ENCODE data around the gene TMEM170A. TPM values are rescaled to one million over a fixed set of nuclear protein-coding genes. Genes with fewer than 3 reads are reported as not detected.

Gene TMEM170A
- total and polyA plus RNA-seq, 2 experiments from 2014 or later, result 31.0 to 68.5 TPM

DNA sequence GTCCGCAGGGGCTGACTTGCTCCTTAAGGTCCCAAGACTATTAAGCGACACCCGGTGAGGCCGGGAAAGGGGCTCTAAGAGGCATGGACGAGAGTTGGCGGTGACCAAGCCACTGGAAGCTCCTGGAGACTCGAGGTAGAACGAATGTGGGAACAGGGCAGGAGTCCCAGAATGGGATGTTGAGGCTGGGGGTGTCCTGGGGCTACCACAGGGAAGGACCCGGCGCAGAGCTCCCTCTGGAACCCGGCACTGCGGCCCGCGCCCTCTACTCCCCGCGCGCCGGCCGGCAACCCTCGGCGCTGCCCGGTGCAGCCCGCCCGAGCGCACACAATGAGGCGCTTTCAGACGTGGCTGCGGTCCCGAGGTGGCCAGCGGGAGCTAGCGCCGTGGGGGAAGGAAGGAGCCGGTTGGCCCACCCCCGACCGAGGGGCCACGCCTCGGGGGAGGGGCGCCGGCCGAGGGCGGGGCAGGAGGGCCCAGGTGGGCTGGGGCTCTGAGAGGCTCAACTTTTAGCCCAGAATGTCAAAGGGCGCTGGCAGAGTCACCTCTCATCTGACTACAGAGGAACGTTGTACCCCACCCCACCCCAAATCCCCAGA, 30.7 kb upstream of the TMEM170A start, which contains the start of gene CHST6:
TSS of gene CHST6 (minus strand) at position 366 of the 599 bp plus-strand sequence. CDS start 15,613 bp downstream, outside the sequence.
- H3K27ac Mint-ChIP-seq, result 0 out of 2 replicates have a peak within 1 kb of the TSS, but pooled peaks have one; percentile 31
- Histone ChIP-seq H2AFZ (peak within 1 kb of the TSS; percentile 96), H3K4me2 (peak within 1 kb of the TSS; percentile 99), H3K27me3 (ENCODE audit: insufficient read depth) (peaks cover 13% of the 10 kb centered on the region), H3K36me3 (ENCODE audit: insufficient read depth) (no peaks in the 10 kb centered on the region), H3K27ac (ENCODE audit: low read depth) (0 out of 2 replicates have a peak within 1 kb of the TSS, but pooled peaks have one; percentile 32), H3K9me2 (ENCODE audit: insufficient read depth) (no peaks in the 10 kb centered on the region), H4K20me1 (replicated peaks; ENCODE audit: insufficient read depth) (no peaks in the 10 kb centered on the region; the same call in 1 of the 2 replicates), H3F3A (replicated peaks; ENCODE audit: low read depth) (peaks cover 19% of the 10 kb centered on the region), H3K4me1 (ENCODE audit: insufficient read depth) (peaks cover 10% of the 10 kb centered on the region; the same call in 1 of the 2 replicates), H3K4me3 (peak within 1 kb of the TSS; percentile 95), H3K79me2 (replicated peaks; ENCODE audit: insufficient read depth) (peaks cover 5% of the 10 kb centered on the region; the same call in 1 of the 2 replicates)
- H3K4me3 Mint-ChIP-seq, result peak within 1 kb of the TSS; percentile 94
- DNase-seq (ENCODE audit: low spot score) (peak; percentile 91), ATAC-seq (peak; percentile 91)
- H3K4me1 Mint-ChIP-seq, result peaks cover 8% of the 10 kb centered on the region; the same call in 1 of the 3 replicates
- H3K27me3 Mint-ChIP-seq (ENCODE audit: insufficient read depth, low read depth, poor library complexity), result peaks cover 6% of the 10 kb centered on the region
- no peaks in the 10 kb centered on the region for H3K36me3 Mint-ChIP-seq (ENCODE audit: low read depth)
- H3K9me3 Mint-ChIP-seq, result no peaks in the 10 kb centered on the region
- peak; percentile 97 for TF ChIP-seq POLR2AphosphoS5 (IDR thresholded peaks at IDR 0.05; ENCODE audit: low read depth)
- no peak for TF ChIP-seq STAT1 (IDR thresholded peaks at IDR 0.05; ENCODE audit: unreplicated experiment)
- TF ChIP-seq ZNF114 (CRISPR knock-in tag; IDR thresholded peaks at IDR 0.05), result no peak
- TF ChIP-seq EZH2phosphoT487 (IDR thresholded peaks at IDR 0.05; ENCODE audit: unreplicated experiment), result no peak

GRCh38 chr16:75494661-75495075, 30.2 kb upstream of the TMEM170A start:
- peaks cover 6% of the 10 kb centered on the region for H3K27me3 Mint-ChIP-seq (ENCODE audit: insufficient read depth, low read depth, poor library complexity)
- DNase-seq (ENCODE audit: low spot score), result peak; percentile 62
- H3K27ac Mint-ChIP-seq, result 0 out of 2 replicates have a peak overlapping the region, but pooled peaks have one; percentile 31
- Histone ChIP-seq H3K27me3 (ENCODE audit: insufficient read depth) (peaks cover 13% of the 10 kb centered on the region), H3K4me1 (ENCODE audit: insufficient read depth) (peaks cover 10% of the 10 kb centered on the region; the same call in 1 of the 2 replicates), H3K27ac (ENCODE audit: low read depth) (no peak overlapping the region), H2AFZ (peak overlapping the region; percentile 96), H4K20me1 (replicated peaks; ENCODE audit: insufficient read depth) (no peaks in the 10 kb centered on the region; the same call in 1 of the 2 replicates), H3K4me3 (peak overlapping the region; percentile 95), H3F3A (replicated peaks; ENCODE audit: low read depth) (peaks cover 19% of the 10 kb centered on the region), H3K9me2 (ENCODE audit: insufficient read depth) (no peaks in the 10 kb centered on the region), H3K4me2 (peak overlapping the region; percentile 99), H3K36me3 (ENCODE audit: insufficient read depth) (no peaks in the 10 kb centered on the region), H3K79me2 (replicated peaks; ENCODE audit: insufficient read depth) (peaks cover 5% of the 10 kb centered on the region; the same call in 1 of the 2 replicates)
- H3K4me3 Mint-ChIP-seq, result peak overlapping the region; percentile 94
- no peaks in the 10 kb centered on the region for H3K9me3 Mint-ChIP-seq
- H3K36me3 Mint-ChIP-seq (ENCODE audit: low read depth), result no peaks in the 10 kb centered on the region
- H3K4me1 Mint-ChIP-seq, result peaks cover 8% of the 10 kb centered on the region; the same call in 1 of the 3 replicates
- ATAC-seq, result peak; percentile 46
- TF ChIP-seq EZH2phosphoT487 (IDR thresholded peaks at IDR 0.05; ENCODE audit: unreplicated experiment), result no peak
- TF ChIP-seq NANOG (IDR thresholded peaks at IDR 0.05; ENCODE audit: borderline replicate concordance), result no peak
- TF ChIP-seq, protein P1, sequence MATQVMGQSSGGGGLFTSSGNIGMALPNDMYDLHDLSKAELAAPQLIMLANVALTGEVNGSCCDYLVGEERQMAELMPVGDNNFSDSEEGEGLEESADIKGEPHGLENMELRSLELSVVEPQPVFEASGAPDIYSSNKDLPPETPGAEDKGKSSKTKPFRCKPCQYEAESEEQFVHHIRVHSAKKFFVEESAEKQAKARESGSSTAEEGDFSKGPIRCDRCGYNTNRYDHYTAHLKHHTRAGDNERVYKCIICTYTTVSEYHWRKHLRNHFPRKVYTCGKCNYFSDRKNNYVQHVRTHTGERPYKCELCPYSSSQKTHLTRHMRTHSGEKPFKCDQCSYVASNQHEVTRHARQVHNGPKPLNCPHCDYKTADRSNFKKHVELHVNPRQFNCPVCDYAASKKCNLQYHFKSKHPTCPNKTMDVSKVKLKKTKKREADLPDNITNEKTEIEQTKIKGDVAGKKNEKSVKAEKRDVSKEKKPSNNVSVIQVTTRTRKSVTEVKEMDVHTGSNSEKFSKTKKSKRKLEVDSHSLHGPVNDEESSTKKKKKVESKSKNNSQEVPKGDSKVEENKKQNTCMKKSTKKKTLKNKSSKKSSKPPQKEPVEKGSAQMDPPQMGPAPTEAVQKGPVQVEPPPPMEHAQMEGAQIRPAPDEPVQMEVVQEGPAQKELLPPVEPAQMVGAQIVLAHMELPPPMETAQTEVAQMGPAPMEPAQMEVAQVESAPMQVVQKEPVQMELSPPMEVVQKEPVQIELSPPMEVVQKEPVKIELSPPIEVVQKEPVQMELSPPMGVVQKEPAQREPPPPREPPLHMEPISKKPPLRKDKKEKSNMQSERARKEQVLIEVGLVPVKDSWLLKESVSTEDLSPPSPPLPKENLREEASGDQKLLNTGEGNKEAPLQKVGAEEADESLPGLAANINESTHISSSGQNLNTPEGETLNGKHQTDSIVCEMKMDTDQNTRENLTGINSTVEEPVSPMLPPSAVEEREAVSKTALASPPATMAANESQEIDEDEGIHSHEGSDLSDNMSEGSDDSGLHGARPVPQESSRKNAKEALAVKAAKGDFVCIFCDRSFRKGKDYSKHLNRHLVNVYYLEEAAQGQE (IDR thresholded peaks at IDR 0.05; ENCODE audit: unreplicated experiment), result no peak
- TF ChIP-seq, protein P2, sequence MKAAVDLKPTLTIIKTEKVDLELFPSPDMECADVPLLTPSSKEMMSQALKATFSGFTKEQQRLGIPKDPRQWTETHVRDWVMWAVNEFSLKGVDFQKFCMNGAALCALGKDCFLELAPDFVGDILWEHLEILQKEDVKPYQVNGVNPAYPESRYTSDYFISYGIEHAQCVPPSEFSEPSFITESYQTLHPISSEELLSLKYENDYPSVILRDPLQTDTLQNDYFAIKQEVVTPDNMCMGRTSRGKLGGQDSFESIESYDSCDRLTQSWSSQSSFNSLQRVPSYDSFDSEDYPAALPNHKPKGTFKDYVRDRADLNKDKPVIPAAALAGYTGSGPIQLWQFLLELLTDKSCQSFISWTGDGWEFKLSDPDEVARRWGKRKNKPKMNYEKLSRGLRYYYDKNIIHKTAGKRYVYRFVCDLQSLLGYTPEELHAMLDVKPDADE (IDR thresholded peaks at IDR 0.05), result no peak
- TF ChIP-seq CREB1 (CRISPR knock-in tag; IDR thresholded peaks at IDR 0.05; ENCODE audit: low read depth), result no peak
- no peak for TF ChIP-seq POLR2AphosphoS5 (IDR thresholded peaks at IDR 0.05; ENCODE audit: low read depth)
- TF ChIP-seq CTCF (conservative IDR thresholded peaks at IDR 0.05; ENCODE audit: low read depth in 2 of 2), result no peak
- TF ChIP-seq ZNF331 (CRISPR knock-in tag; IDR thresholded peaks at IDR 0.05; ENCODE audit: low read depth), result no peak
- no peak for TF ChIP-seq ZNF114 (CRISPR knock-in tag; IDR thresholded peaks at IDR 0.05)
- no peak for TF ChIP-seq EZH2 (IDR thresholded peaks at IDR 0.05; ENCODE audit: low read depth, unreplicated experiment)

Measured in GM23338 (cell line).